NK-92 (cell line): ENCODE results near the gene HMOX2.

Experiments used
- DNase-seq: peaks from one replicate; lab custom pipeline; 2025; ENCODE audit not compliant: unreplicated experiment; lab: John Stamatoyannopoulos, UW

The HMOX2 gene

DNA sequence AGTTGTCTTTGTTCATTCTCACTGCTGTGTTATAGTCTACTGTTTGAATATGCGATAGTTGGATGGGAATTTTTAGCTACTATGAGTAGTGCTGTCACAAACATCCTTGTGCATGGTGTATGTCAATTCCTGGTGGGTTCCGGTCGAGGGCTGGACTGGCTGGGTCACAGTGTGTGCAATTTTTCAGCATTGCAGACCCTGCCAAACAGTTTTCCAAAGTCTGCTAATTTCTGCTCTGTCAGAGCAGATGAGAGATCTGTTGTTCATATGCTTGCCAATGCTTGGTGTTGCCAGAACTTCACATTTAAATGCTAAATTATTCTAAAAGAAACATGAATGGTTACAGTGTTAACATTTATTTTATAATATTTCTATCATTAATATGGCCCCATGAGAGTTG, 76.3 kb downstream of the HMOX2 start:
- no peak for DNase-seq

DNA sequence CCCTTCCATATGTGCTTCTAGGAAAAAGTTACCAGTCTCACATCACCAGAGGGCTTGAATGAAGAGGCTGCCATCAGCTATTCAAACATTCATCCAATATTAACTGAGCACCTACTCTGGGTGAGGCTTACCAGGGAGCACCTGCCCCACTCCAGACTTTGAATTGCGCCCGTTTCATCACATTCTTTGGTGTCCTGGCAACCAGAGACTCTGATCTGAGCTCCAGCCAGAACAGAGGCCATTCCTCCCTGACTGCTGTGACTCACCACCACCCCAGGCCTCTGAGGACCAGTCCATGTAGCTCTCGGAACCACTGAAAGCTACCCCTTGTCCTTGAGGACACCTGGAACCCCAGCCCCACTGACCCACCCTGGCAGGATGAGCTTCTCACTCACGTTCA, 79.9 kb downstream of the HMOX2 start, which contains the start of gene C16orf96:
Gene C16orf96, plus strand, starts transcription at position 229 of the 400 bp plus-strand sequence. Its CDS starts 150 bp downstream, at position 379.
- DNase-seq: no peak

DNA sequence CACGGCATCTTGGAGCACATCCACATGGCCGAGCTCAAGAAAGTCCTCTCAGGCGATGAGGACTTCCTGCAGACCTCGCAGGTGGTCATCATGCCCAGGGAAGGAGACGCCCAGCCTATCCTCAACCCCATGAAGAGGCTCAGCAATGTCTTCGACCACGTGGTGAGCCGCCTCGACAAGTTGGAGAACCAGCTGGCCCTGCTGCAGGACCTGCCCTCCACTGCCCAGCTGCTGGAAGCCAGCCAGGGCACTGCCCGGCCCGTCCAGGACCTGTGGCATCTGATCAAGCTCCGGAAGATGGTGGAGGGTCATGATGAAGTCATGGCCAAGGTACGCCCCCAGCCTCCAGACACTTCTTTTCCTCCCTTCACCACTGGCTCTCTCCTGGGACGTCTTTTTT, 80.4 kb downstream of the HMOX2 start:
- DNase-seq: no peak

DNA sequence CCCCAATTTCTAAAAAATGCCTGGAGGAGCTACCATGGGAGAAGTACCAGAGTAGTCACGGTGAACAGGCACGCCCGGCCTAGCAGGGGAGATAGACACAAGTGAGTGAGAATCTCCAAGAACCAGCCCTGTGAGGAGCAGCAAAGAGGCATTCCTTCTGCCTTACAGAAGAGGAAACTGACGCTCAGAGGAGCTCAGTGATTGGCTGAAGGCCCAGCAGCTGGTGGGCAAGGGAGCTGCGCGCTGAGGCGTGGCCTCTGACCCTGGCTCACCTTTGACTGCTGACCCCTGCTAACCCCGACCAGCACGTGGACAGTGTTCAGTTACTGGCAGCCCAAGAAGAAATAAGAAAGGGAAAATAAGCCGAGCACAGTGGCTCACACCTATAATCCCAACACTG, 81.8 kb downstream of the HMOX2 start:
- DNase-seq: no peak
